HCT116 (cell line): ENCODE results near the gene NAV1. TPM values are rescaled to one million over a fixed set of nuclear protein-coding genes. Genes with fewer than 3 reads are reported as not detected.

Experiments
- ATAC-seq: fragments of 200-7000 bp; cut with Tn5 transposase; 2 replicates; pipeline ENCODE4 v1.9.1; 2020; ENCODE audit warnings: mild to moderate bottlenecking, moderate library complexity
- BruUV-seq: library from RNA; stranded (reverse); fragments of 400-500 nt; replicated peaks from 2 replicates; lab custom pipeline; 2021; lab: Mats Ljungman, UMichigan
- CTCF ChIA-PET: fragments of 300-600 bp; sonication (Branson Sonifier 250); formaldehyde crosslinking; loops from one replicate; lab custom pipeline; 2021; ENCODE audit warnings: antibody characterized with exemption; lab: Charles Lee
- POLR2A ChIA-PET: fragments of 300-600, 350-600 bp; sonication (Branson Sonifier 250); formaldehyde crosslinking; loops from one replicate; lab custom pipeline; 2021; ENCODE audit warnings: antibody characterized with exemption; lab: Charles Lee
- RAD21 ChIA-PET, 2 experiments: fragments of 300-600 bp; sonication (Branson Sonifier 250); formaldehyde crosslinking; loops; one replicate each; lab custom pipeline; 2023; ENCODE audit warnings: low total read pairs in 2 of 2; ENCODE audit not compliant: uncharacterized antibody in 2 of 2, unreplicated experiment in 2 of 2, low non-redundant PET in 1 of 2; lab: Charles Lee
- DNase-seq: peaks from one replicate; pipeline ENCODE4 v3.0.0-alpha.2; 2010; ENCODE audit warnings: low read depth, low spot score
- H2AFZ ChIP-seq: fragments of 200-600 bp; shearing (Covaris generic), sonication (generic); 2 replicates; pipeline ENCODE4 v1.6.1; 2017; ENCODE audit warnings: low read depth, mixed run types, mixed read lengths, antibody characterized with exemption, low read length; ENCODE audit not compliant: poor library complexity, severe bottlenecking
- H3K27ac ChIP-seq: 2 replicates; pipeline ENCODE4 v1.5.1; 2012; ENCODE audit warnings: low read depth, low read length
- H3K27me3 ChIP-seq: fragments of 200-600 bp; sonication (generic); 2 replicates; pipeline ENCODE4 v1.6.1; 2016; ENCODE audit warnings: mixed run types, low read length, mixed read lengths; ENCODE audit not compliant: insufficient read depth
- H3K36me3 ChIP-seq, 2 experiments: fragments of 200-500 bp in 1 of 2; fragments of 200-600 bp in 1 of 2; sonication (Bioruptor generic) in 1 of 2; sonication (generic) in 1 of 2; 2 replicates each; pipeline versions ENCODE4 v1.5.1 to v1.6.1; 2014 to 2016; ENCODE audit warnings: low read length in 2 of 2, inconsistent platforms in 1 of 2, mixed read lengths in 1 of 2, mixed run types in 1 of 2; ENCODE audit not compliant: insufficient read depth in 2 of 2, control insufficient read depth in 1 of 2
- H3K4me1 ChIP-seq, 2 experiments: fragments of 200-600 bp in 1 of 2; sonication (generic) in 1 of 2; 2 replicates each; pipeline versions ENCODE4 v1.5.1 to v1.6.1; 2012 to 2017; ENCODE audit warnings: low read length in 2 of 2, inconsistent platforms in 1 of 2, mild to moderate bottlenecking in 1 of 2, mixed read lengths in 1 of 2, mixed run types in 1 of 2, moderate library complexity in 1 of 2; ENCODE audit not compliant: insufficient read depth in 2 of 2, control insufficient read depth in 1 of 2
- H3K4me2 ChIP-seq: fragments of 200-600 bp; sonication (generic); 2 replicates; pipeline ENCODE4 v1.6.1; 2017; ENCODE audit warnings: mixed run types, low read length, mixed read lengths
- H3K4me3 ChIP-seq, 2 experiments: fragments of 200-600 bp in 1 of 2; sonication (generic) in 1 of 2; replicated peaks in 1 of 2; 2 replicates each; pipeline ENCODE4 v1.5.1; 2011 to 2016; ENCODE audit warnings: low read length in 2 of 2, control low read depth in 1 of 2, low read depth in 1 of 2, mild to moderate bottlenecking in 1 of 2, mixed read lengths in 1 of 2, mixed run types in 1 of 2
- H3K79me2 ChIP-seq: fragments of 200-600 bp; sonication (generic); 2 replicates; pipeline ENCODE4 v1.6.1; 2017; ENCODE audit warnings: mild to moderate bottlenecking, mixed run types, low read length, moderate library complexity, mixed read lengths; ENCODE audit not compliant: insufficient read depth
- H3K9ac ChIP-seq: fragments of 200-600 bp; sonication (generic); 2 replicates; pipeline ENCODE4 v1.6.1; 2016; ENCODE audit warnings: low read length, mixed read lengths
- H3K9me2 ChIP-seq: fragments of 200-600 bp; sonication (generic), shearing (Covaris generic); 2 replicates; pipeline ENCODE4 v1.6.1; 2017; ENCODE audit warnings: mixed run types, mild to moderate bottlenecking, moderate library complexity; ENCODE audit not compliant: insufficient read depth
- H3K9me3 ChIP-seq, 2 experiments: fragments of 200-500 bp in 1 of 2; fragments of 200-600 bp in 1 of 2; sonication (Bioruptor generic) in 1 of 2; sonication (generic) in 1 of 2; 2 replicates each; pipeline ENCODE4 v1.6.1; 2014 to 2017; ENCODE audit warnings: low read length in 2 of 2, mixed read lengths in 2 of 2, inconsistent platforms in 1 of 2, low read depth in 1 of 2, mild to moderate bottlenecking in 1 of 2, mixed run types in 1 of 2, moderate library complexity in 1 of 2; ENCODE audit not compliant: control insufficient read depth in 1 of 2, insufficient read depth in 1 of 2
- H4K20me1 ChIP-seq: fragments of 200-600 bp; sonication (generic), shearing (Covaris generic); 2 replicates; pipeline ENCODE4 v1.6.1; 2017; ENCODE audit warnings: mixed run types, mild to moderate bottlenecking, moderate library complexity; ENCODE audit not compliant: insufficient read depth
- ATF3 ChIP-seq: IDR thresholded peaks from 2 replicates; pipeline ENCODE4 v1.6.1; 2012
- CBX3 ChIP-seq: IDR thresholded peaks from 2 replicates; pipeline ENCODE4 v1.6.1; 2012; ENCODE audit warnings: low read depth
- CTCF ChIP-seq, 3 experiments: fragments of 200-600 bp in 1 of 3; sonication (generic) in 1 of 3; IDR thresholded peaks in 2 of 3; conservative IDR thresholded peaks in 1 of 3; 2 replicates each; pipeline ENCODE4 v1.5.1; 2012 to 2017; ENCODE audit warnings: low read depth in 2 of 3, low read length in 2 of 3, antibody characterized with exemption in 1 of 3, borderline replicate concordance in 1 of 3, control low read depth in 1 of 3, mild to moderate bottlenecking in 1 of 3, mixed read lengths in 1 of 3, mixed run types in 1 of 3, moderate library complexity in 1 of 3; ENCODE audit not compliant: insufficient read depth in 1 of 3
- ELF1 ChIP-seq: IDR thresholded peaks from 2 replicates; pipeline ENCODE4 v1.6.1; 2012; ENCODE audit warnings: low read depth, borderline replicate concordance
- EZH2 ChIP-seq: fragments of 200-600 bp; sonication (generic); IDR thresholded peaks from 2 replicates; pipeline ENCODE4 v1.6.1; 2017; ENCODE audit warnings: antibody characterized with exemption, mixed run types
- FOSL1 ChIP-seq: IDR thresholded peaks from 2 replicates; pipeline ENCODE4 v1.6.1; 2012; ENCODE audit warnings: low read depth
- JUND ChIP-seq: IDR thresholded peaks from 2 replicates; pipeline ENCODE4 v1.6.1; 2012
- MAX ChIP-seq: IDR thresholded peaks from 2 replicates; pipeline ENCODE4 v1.6.1; 2012
- POLR2A ChIP-seq: IDR thresholded peaks from 2 replicates; pipeline ENCODE4 v1.7.0; 2011; ENCODE audit warnings: borderline replicate concordance; ENCODE audit not compliant: insufficient read depth, insufficient read length; ENCODE audit errors: extremely low read depth
- RAD21 ChIP-seq: IDR thresholded peaks from 2 replicates; pipeline ENCODE4 v1.6.1; 2012; ENCODE audit warnings: low read depth, mild to moderate bottlenecking
- SIN3A ChIP-seq: IDR thresholded peaks from 2 replicates; pipeline ENCODE4 v1.6.1; 2012; ENCODE audit warnings: low read depth
- SP1 ChIP-seq: IDR thresholded peaks from 2 replicates; pipeline ENCODE4 v1.6.1; 2012; ENCODE audit warnings: low read depth
- SRF ChIP-seq: IDR thresholded peaks from 2 replicates; pipeline ENCODE4 v1.6.1; 2012; ENCODE audit warnings: low read depth
- YY1 ChIP-seq: IDR thresholded peaks from 2 replicates; pipeline ENCODE4 v1.6.1; 2011; ENCODE audit warnings: low read length, low read depth, moderate library complexity, mild to moderate bottlenecking; ENCODE audit not compliant: insufficient replicate concordance; ENCODE audit errors: extremely low read depth
- ZBTB33 ChIP-seq: IDR thresholded peaks from 2 replicates; pipeline ENCODE4 v1.6.1; 2011; ENCODE audit warnings: mild to moderate bottlenecking, low read length, moderate library complexity; ENCODE audit not compliant: insufficient replicate concordance; ENCODE audit errors: extremely low read depth
- intact Hi-C: fragments of 100-400 bp; cut with micrococcal nuclease; formaldehyde crosslinking; loops from 2 replicates; pipeline ENCODE4 v1.10.0; 2022
- total RNA-seq: library from RNA; stranded (reverse); gene quantifications from one replicate; pipeline ENCODE4 v1.2.1, GENCODE V29; 2021; ENCODE audit not compliant: unreplicated experiment

The NAV1 gene
- total RNA-seq, 1 experiment from 2014 or later: 22.8 TPM

GRCh38 chr1:201501812-201502510, 37.0 kb upstream of the NAV1 start:
- no TSS peak for BruUV-seq
- H3K79me2 ChIP-seq: peaks cover 6% of the 10 kb centered on the region; the same call in 1 of the 2 replicates
- TF ChIP-seq JUND: no peak
- TF ChIP-seq ZBTB33: no peak
- no peak for TF ChIP-seq SP1
- no peak for TF ChIP-seq SIN3A
- no peak for TF ChIP-seq SRF
- TF ChIP-seq EZH2: no peak
- TF ChIP-seq POLR2A: no peak
- no peak for TF ChIP-seq ATF3
- TF ChIP-seq RAD21: no peak
- TF ChIP-seq YY1: no peak
- no peak for TF ChIP-seq CTCF (IDR thresholded peaks at IDR 0.05 in 2 of 3, conservative IDR thresholded peaks at IDR 0.05 in 1 of 3; ENCODE audit: borderline replicate concordance in 1 of 3, insufficient read depth in 1 of 3, low read depth in 2 of 3, low read length in 2 of 3)
- no peak for TF ChIP-seq MAX
- TF ChIP-seq FOSL1: no peak
- no peak for TF ChIP-seq CBX3
- TF ChIP-seq ELF1: no peak
- TF ChIP-seq, all 23 proteins: peak for 0
- intact Hi-C loops: no loop called here
- H3K27ac ChIP-seq: no peak overlapping the region
- ATAC-seq: no peak
- H3K4me3 ChIP-seq: no peak overlapping the region
- H3K4me1 ChIP-seq: peaks cover 4 to 14% of the 10 kb centered on the region in 2 experiments; a peak in 3 of 4 replicates
- ChIA-PET CTCF (interaction anchor here (1.9 to 3.3 kb wide), 3 partner anchors 11 to 21 kb away, joined by 6 to 23 read pairs (median 14); no protein-coding TSS in a partner anchor), RAD21 (no interaction called here), POLR2A (interaction anchor here (0.9 kb wide), 1 partner anchor 13 kb away, joined by 3 read pairs; no protein-coding TSS in a partner anchor)
- H3K9me3 ChIP-seq: no peaks in the 10 kb centered on the region
- DNase-seq: no peak
- no peak overlapping the region for H3K4me2 ChIP-seq
- no peaks in the 10 kb centered on the region for H4K20me1 ChIP-seq
- H3K27me3 ChIP-seq: no peaks in the 10 kb centered on the region
- H2AFZ ChIP-seq: no peak overlapping the region
- H3K9ac ChIP-seq: no peak overlapping the region
- H3K9me2 ChIP-seq: no peaks in the 10 kb centered on the region
- no peaks in the 10 kb centered on the region for H3K36me3 ChIP-seq
